IPS-20b (cell line): ENCODE measurements around the gene GTF2E1.

ENCODE experiments used
- H3K27ac ChIP-seq: one replicate; pipeline ENCODE4 v1.5.1; 2013; ENCODE audit warnings: low read length
- H3K27me3 ChIP-seq: 2 replicates; pipeline ENCODE4 v1.6.1; 2013; ENCODE audit warnings: mild to moderate bottlenecking, low read length, inconsistent platforms; ENCODE audit not compliant: insufficient read depth
- H3K36me3 ChIP-seq: 2 replicates; pipeline ENCODE4 v1.6.1; 2013; ENCODE audit warnings: low read depth, mild to moderate bottlenecking, inconsistent platforms, low read length, moderate library complexity; ENCODE audit not compliant: insufficient read depth
- H3K4me1 ChIP-seq: 2 replicates; pipeline ENCODE4 v1.6.1; 2013; ENCODE audit warnings: mild to moderate bottlenecking, control low read depth, inconsistent platforms, low read length, moderate library complexity; ENCODE audit not compliant: insufficient read depth
- H3K4me3 ChIP-seq: 2 replicates; pipeline ENCODE4 v1.5.1; 2013; ENCODE audit warnings: mild to moderate bottlenecking, low read length, inconsistent platforms
- H3K9ac ChIP-seq: 2 replicates; pipeline ENCODE4 v1.6.1; 2013; ENCODE audit warnings: low read depth, mild to moderate bottlenecking, inconsistent platforms, low read length, moderate library complexity
- H3K9me3 ChIP-seq: 2 replicates; pipeline ENCODE4 v1.6.1; 2013; ENCODE audit warnings: mild to moderate bottlenecking, low read depth, low read length, inconsistent platforms; ENCODE audit not compliant: insufficient read depth

Gene GTF2E1

DNA sequence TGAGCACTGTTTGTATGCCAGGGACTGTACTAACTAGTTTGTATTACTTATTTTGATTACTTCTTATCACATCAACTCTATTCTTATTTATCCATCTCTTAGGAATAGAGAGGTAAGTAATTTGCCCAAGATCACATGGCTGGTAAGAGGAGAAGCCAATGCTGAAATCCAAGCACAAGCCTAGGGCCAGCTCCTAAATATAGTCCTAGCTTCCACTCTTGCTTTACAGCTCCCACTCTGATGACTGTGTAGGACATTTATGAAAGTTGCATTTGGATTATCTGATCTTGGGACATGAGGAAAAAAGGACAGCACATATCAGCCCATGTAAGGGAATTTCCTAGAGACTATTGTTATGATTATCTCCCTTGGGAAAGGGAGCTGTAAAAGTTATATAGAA is 58.1 kb downstream of the GTF2E1 start:
- peaks cover 8% of the 10 kb centered on the region for H3K4me1 ChIP-seq
- H3K4me3 ChIP-seq: no peak overlapping the region
- no peaks in the 10 kb centered on the region for H3K27me3 ChIP-seq
- H3K9ac ChIP-seq: no peak overlapping the region
- no peak overlapping the region for H3K27ac ChIP-seq
- H3K9me3 ChIP-seq: no peaks in the 10 kb centered on the region
- no peaks in the 10 kb centered on the region for H3K36me3 ChIP-seq

DNA sequence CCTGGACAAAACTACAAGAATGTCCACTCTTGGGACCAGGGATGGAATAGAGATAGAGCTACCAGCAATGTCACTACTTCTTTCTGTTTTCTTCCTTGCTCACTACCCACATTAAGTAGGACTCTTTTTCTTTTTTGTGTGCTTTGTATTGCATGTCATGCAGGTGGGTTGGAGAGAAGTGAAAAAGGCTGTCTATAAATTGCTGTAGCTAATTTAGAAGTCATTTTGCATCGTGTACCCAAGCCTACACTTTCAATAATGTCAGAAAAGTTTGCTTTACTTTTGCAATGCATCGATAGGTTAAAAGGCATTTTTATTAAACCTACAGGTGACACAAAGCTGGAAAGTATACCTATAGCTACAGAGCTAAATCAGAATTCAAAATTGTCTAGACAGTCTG is 58.9 kb downstream of the GTF2E1 start:
- Histone ChIP-seq H3K9me3 (no peaks in the 10 kb centered on the region), H3K36me3 (no peaks in the 10 kb centered on the region), H3K4me3 (no peak overlapping the region), H3K27ac (no peak overlapping the region), H3K4me1 (peaks cover 8% of the 10 kb centered on the region), H3K9ac (no peak overlapping the region), H3K27me3 (no peaks in the 10 kb centered on the region)

DNA sequence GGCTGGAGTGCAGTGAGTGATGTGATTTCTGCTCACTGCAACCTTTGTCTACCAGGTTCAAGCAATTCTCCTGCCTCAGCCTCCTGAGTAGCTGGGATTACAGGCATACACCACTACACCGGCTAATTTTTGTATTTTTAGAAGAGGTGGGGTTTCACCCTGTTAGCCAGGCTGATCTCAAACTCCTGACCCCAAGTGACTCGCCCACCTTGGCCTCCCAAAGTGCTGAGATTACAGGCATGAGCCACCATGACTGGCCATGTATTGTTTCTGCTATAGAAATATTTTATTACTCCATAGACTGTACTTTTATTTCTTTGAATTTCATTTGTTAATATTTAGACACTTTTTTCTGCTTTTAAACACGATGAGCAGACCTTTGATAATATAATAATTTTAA is 60.4 kb downstream of the GTF2E1 start:
- H3K27ac ChIP-seq: no peak overlapping the region
- no peak overlapping the region for H3K9ac ChIP-seq
- no peaks in the 10 kb centered on the region for H3K36me3 ChIP-seq
- no peaks in the 10 kb centered on the region for H3K27me3 ChIP-seq
- no peaks in the 10 kb centered on the region for H3K9me3 ChIP-seq
- H3K4me3 ChIP-seq: no peak overlapping the region
- H3K4me1 ChIP-seq: no peaks in the 10 kb centered on the region

DNA sequence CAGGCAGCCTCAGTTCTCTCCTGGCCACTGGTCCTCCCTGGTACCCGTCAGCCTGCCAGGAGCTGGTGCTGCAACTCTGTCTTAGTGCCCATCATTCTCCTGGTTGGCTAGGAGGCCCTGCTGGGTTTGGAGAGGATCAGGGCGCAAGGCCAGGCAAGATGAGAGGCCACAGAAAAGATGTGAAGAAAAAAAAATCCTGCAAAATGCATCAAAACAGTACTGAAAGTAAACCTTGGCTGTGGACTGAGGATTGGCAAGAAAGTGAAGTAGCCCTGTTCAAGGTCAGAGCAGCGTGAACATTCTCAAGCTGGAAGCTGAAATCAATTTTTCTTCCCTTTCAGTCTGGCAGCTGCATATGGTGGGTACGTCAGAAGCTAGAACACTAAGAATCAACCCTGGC is 74.2 kb downstream of the GTF2E1 start:
- H3K27me3 ChIP-seq: no peaks in the 10 kb centered on the region
- H3K4me1 ChIP-seq: no peaks in the 10 kb centered on the region
- H3K27ac ChIP-seq: no peak overlapping the region
- H3K9me3 ChIP-seq: no peaks in the 10 kb centered on the region
- no peaks in the 10 kb centered on the region for H3K36me3 ChIP-seq
- H3K9ac ChIP-seq: no peak overlapping the region
- no peak overlapping the region for H3K4me3 ChIP-seq

GRCh38 chr3:120820748-120821147 is 78.2 kb downstream of the GTF2E1 start:
- H3K36me3 ChIP-seq: no peaks in the 10 kb centered on the region
- no peaks in the 10 kb centered on the region for H3K9me3 ChIP-seq

DNA sequence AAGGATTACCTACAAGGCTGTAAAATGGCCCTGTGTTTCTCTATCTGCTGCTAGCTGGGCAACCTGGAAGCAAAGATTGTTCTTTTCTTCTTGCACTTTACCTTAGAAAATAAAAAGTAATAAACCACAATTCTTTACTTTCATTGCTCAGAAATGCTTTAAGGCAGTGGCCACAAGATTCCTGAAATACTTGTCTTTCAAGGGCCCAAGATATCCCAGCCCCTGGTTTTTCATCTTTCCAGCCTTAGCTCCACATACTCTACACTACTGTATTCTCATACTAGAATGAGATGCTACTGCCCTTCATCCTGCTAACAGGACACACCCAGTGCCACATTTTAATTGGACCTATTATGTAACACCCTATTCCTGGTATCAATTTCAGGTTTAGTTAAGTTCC is 78.9 kb downstream of the GTF2E1 start:
- Histone ChIP-seq H3K27ac (no peak overlapping the region), H3K9me3 (no peaks in the 10 kb centered on the region), H3K27me3 (no peaks in the 10 kb centered on the region), H3K4me3 (no peak overlapping the region), H3K9ac (no peak overlapping the region), H3K36me3 (no peaks in the 10 kb centered on the region), H3K4me1 (peaks cover 5% of the 10 kb centered on the region; the same call in 1 of the 2 replicates)

More at GRCh38 chr3:120820748-120821147, 78.2 kb downstream of the GTF2E1 start:
- Histone ChIP-seq H3K27me3 (no peaks in the 10 kb centered on the region), H3K9ac (no peak overlapping the region), H3K27ac (no peak overlapping the region), H3K4me3 (no peak overlapping the region), H3K4me1 (peaks cover 5% of the 10 kb centered on the region; the same call in 1 of the 2 replicates)

GRCh38 chr3:120823156-120823555 is 80.6 kb downstream of the GTF2E1 start:
- Histone ChIP-seq H3K27me3 (no peaks in the 10 kb centered on the region; the same call in 1 of the 2 replicates), H3K9ac (no peak overlapping the region), H3K36me3 (no peaks in the 10 kb centered on the region), H3K4me3 (no peak overlapping the region), H3K9me3 (no peaks in the 10 kb centered on the region), H3K27ac (no peak overlapping the region), H3K4me1 (peaks cover 5% of the 10 kb centered on the region; the same call in 1 of the 2 replicates)

DNA sequence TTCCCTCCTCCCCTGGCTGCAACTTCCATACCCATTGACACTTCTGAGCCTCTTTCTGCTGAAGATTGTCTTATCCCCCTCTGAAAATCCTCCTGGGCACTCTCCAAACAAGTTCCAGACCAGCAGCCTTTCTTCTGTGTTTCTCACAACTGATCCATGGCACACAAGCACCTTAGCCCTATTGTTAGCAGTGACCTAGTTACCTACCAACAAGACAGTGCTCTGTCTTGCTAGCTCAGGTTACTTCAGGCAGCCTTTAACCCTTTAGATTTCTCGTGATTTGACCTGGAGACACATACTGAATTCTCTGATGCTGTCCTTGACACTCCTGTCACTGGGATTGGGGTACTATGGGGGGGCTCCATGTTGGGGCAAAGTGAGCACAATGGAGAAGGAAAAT is 82.1 kb downstream of the GTF2E1 start:
- Histone ChIP-seq H3K27ac (no peak overlapping the region), H3K9ac (no peak overlapping the region), H3K4me3 (no peak overlapping the region; the same call in 1 of the 2 replicates), H3K36me3 (no peaks in the 10 kb centered on the region), H3K4me1 (peaks cover 5% of the 10 kb centered on the region; the same call in 1 of the 2 replicates), H3K27me3 (peaks cover 12% of the 10 kb centered on the region; the same call in 1 of the 2 replicates), H3K9me3 (no peaks in the 10 kb centered on the region)

DNA sequence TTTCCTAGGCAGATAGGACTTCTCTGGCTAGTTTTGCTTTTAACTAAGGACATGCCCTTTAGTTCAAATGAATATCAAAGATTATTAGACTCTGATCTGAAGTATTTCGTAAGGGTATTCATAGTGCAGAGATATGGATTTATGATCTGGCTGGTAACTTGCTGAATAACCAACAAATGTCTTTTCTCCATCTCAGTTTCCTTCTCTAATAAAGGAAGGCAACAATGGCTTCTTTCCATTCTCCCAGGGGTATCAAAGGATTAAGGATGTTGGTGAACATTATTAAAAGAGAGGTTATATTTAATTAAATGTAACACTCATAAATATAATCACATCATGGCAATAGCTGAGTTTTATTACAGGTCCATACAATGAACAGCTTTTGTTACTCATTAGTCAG is 86.3 kb downstream of the GTF2E1 start:
- H3K9ac ChIP-seq: no peak overlapping the region
- no peaks in the 10 kb centered on the region for H3K9me3 ChIP-seq
- peaks cover 14% of the 10 kb centered on the region; the same call in 1 of the 2 replicates for H3K4me1 ChIP-seq
- H3K27ac ChIP-seq: no peak overlapping the region
- no peaks in the 10 kb centered on the region for H3K36me3 ChIP-seq
- H3K4me3 ChIP-seq: no peak overlapping the region
- peaks cover 15% of the 10 kb centered on the region; the same call in 1 of the 2 replicates for H3K27me3 ChIP-seq

GRCh38 chr3:120831066-120831465 is 88.5 kb downstream of the GTF2E1 start:
- Histone ChIP-seq H3K9ac (no peak overlapping the region), H3K4me1 (peaks cover 10% of the 10 kb centered on the region; the same call in 1 of the 2 replicates), H3K9me3 (no peaks in the 10 kb centered on the region), H3K27me3 (peaks cover 15% of the 10 kb centered on the region; the same call in 1 of the 2 replicates), H3K36me3 (no peaks in the 10 kb centered on the region), H3K4me3 (no peak overlapping the region), H3K27ac (no peak overlapping the region)
